Stomach (tissue), 4 donors: Measurements from ENCODE around the gene RNASEH2B.

Source experiments
- CTCF ChIP-seq, 7 experiments: fragments of 450-650 bp in 4 of 7; fragments of 200-600 bp in 3 of 7; sonication (generic) in 3 of 7; IDR thresholded peaks; one replicate each; pipeline ENCODE4 v1.5.1; 2016 to 2019; ENCODE audit warnings: antibody characterized with exemption in 7 of 7, control low read depth in 2 of 7, mild to moderate bottlenecking in 1 of 7
- POLR2A ChIP-seq, 4 donors: fragments of 450-650 bp; IDR thresholded peaks; one replicate each; pipeline ENCODE4 v1.6.1; 2016; ENCODE audit warnings: antibody characterized with exemption in 4 of 4, control low read depth in 2 of 4, mild to moderate bottlenecking in 1 of 4, moderate library complexity in 1 of 4

GRCh38 chr13:50979187-50979586 is 69.6 kb downstream of the RNASEH2B start:
- no peak for TF ChIP-seq CTCF (IDR thresholded peaks at IDR 0.05)
- no peak for TF ChIP-seq POLR2A (IDR thresholded peaks at IDR 0.05)
